ENCODE results near the gene SPOPL.

SPOPL gene

DNA sequence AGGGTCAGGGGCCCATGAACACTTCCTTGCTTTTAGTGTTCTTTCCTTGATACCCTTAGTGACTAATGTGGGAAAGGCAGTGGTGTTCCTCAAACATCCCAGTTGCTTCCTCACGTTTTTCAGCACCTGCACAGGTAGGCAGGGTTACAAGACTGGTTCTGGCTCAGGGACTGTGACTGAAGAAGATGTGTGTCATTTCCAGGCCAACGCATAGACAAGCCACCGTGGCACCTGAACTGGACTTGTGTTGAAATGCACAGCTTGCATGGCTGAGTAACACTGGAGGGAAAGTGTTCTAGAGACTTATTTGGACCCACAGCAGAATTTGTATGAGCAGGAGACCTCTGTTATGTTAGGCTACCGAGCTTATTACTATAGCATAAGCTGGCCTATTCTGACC lies 107.9 kb downstream of the SPOPL start:
- DNase-seq, result no peak

DNA sequence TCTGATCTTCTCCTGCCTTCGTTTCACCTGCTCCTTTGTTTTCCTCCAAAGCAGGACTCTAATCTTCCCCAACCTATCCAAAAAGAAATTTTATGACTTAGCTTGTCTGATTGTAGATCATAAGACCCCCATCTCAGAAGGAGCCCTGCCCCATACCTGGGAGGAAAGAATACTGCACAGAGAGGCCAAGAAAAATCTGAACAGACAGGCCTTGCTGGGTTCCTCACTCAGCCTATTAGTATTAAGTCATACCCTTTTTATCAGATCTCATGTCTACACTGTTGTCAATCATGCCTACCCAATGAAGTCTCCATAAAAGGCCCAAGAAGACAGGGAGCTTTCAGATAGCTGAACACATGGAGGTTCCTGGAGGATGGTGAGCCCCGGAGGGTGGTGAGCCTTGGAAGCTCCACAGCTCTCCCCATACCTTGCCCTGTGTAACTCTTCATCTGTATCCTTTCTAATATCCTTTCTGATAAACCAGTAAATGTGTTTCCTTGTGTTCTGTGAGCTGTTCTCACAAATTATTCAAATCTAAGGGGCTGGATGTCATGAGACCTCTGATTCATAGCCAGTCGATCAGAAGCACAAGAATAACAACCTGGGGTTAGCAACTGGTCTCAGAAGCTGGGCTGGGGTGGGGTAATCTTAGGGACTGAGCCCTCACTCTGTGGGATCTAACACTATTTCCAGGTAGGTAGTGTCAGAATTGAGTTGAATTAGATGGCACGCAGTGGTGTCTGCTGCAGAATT lies 108.8 kb downstream of the SPOPL start:
- DNase-seq, result no peak

DNA sequence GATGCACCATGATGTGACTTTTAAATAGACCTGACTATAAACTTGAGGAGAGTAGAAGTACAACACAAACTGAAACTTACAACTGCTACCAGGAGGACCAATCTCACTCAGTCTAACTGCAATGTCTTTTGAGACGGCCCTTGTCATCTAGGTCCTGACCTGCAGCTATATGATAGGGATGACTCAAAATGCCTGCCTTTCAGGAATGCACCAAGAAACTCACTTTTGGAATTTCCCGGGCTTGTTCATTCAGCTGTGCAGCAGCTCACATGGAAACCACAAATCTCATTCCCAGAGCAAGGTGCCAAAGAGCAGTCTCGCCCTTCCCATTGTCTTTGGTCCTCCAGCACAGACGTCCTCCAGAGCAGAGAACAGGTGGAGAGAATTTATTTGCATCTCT lies 113.7 kb downstream of the SPOPL start:
- no peak for DNase-seq

DNA sequence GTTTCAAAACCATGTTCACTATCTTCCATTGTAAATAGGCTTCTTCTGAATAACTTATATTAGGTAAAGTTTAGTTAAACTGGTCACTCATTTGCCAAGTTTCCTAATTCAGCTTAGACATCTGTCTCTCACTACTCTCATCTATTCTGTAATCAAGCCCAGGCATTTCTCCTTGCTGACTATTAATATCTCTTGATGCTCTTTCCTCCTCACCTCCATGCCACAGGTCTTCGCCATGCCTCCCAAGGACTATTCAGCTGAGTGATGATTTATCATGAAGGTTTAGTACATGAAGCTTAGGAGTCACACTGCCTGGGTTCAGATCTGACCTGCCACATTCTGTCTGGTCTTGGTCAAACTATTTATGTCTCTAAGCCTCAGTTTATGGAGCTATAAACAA lies 115.5 kb downstream of the SPOPL start:
- DNase-seq, result no peak

DNA sequence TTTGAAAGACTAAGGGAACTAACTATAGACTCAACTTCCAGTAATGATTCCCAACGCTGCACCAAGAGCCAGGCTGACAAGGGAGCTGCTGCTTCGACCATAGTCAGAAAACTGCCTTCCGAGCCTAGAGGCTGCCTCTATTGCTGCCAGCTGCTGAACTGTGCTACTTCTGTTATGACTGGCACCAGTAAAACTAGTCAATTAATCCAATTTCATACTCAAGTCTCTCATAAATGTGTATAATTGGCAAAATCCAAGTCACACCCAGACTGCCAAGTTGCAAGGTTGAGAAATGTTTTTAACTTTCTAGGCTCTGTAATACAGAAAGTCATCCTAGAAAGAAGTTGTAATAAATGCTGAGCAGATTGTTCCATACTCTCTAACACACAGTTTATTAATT lies 117.4 kb downstream of the SPOPL start:
- no peak for DNase-seq

DNA sequence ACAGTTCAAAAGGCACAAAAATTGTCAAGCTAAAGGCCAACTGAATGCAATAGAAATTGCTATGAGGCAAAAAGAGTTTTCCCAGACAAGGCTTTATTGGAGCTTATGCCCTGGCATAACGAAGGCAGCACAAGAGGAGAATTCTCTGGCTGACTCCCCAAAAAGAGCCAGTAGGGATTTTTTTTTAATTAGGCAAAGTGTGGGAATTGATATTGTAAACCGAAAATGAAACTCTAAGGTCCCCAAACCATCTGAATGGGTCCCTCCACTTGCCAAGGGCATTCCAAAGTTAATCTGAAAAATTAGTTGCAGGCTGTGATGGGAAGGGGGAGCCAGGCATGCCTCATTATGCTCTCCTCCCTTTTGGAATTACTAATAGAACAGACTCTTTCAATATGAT lies 118.9 kb downstream of the SPOPL start:
- DNase-seq, result no peak

DNA sequence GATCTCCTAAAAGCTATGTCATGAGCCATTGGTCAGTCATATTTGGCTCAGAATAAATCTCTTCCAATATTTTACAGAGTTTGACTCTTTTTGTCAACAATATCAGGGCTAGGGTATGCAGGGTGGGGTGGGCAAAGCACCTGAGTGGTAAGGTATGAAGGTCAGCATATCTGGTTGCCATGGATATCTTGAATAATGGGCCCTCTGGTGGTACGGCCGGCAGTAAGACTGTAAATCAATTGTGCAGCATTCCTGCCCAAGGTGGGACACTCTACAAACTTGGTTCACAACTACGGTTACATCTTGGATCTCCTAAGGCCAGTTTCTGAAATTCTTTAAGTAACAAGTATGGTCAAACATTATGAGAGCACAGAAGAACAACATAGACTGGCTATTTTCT lies 119.6 kb downstream of the SPOPL start:
- DNase-seq, result no peak

DNA sequence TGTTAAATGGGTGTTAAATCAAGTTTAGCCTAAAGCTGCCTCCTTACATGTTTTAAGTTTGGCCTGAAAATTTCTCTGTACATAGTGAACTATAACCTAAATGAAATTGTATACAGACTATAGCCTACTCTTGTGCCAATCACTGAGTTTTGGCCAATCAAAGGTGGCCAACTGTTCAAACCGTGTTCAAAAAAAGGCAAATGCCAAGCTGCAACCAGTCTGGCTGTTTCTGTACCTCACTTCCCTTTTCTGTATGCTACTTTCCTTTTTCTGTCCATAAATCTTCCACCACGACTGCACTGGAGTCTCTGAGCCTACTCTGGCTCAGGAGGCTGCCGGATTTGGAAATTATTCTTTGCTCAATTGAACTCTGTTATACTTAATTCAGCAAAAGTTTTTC lies 121.0 kb downstream of the SPOPL start:
- no peak for DNase-seq
